HUES64 (cell line): Measurements from ENCODE around the gene MPV17L2.
"Not testable (repeated sequence)": the region's sequence is repeated elsewhere in the genome, so short reads cannot be mapped to it uniquely, and the experiment has no call there.

Experiments
- H3K27ac ChIP-seq: 2 replicates; pipeline ENCODE4 v1.7.0; 2013; ENCODE audit warnings: low read depth, low read length, inconsistent platforms
- H3K27me3 ChIP-seq: 2 replicates; pipeline ENCODE4 v1.6.1; 2013; ENCODE audit warnings: mild to moderate bottlenecking, low read length; ENCODE audit not compliant: insufficient read depth
- H3K36me3 ChIP-seq: 2 replicates; pipeline ENCODE4 v1.6.1; 2013; ENCODE audit warnings: mild to moderate bottlenecking, low read length; ENCODE audit not compliant: insufficient read depth
- H3K4me1 ChIP-seq: 2 replicates; pipeline ENCODE4 v1.6.1; 2013; ENCODE audit warnings: mild to moderate bottlenecking, low read length, moderate library complexity; ENCODE audit not compliant: insufficient read depth
- H3K4me3 ChIP-seq: 2 replicates; pipeline ENCODE4 v1.5.1; 2013; ENCODE audit warnings: mild to moderate bottlenecking, low read length, moderate library complexity
- H3K9ac ChIP-seq: 2 replicates; pipeline ENCODE4 v1.6.1; 2013; ENCODE audit warnings: mild to moderate bottlenecking, low read depth, low read length
- H3K9me3 ChIP-seq: 2 replicates; pipeline ENCODE4 v1.6.1; 2013; ENCODE audit warnings: low read depth, low read length; ENCODE audit not compliant: insufficient read depth
- WGBS: fragments of 150-250, 120-280 bp; methylation state at CpG from one replicate; pipeline ENCODE4 v1.1.7; 2013; ENCODE audit warnings: missing lambda C conversion rate; 5-methylcytosine and 5-hydroxymethylcytosine counted together

MPV17L2 gene

DNA sequence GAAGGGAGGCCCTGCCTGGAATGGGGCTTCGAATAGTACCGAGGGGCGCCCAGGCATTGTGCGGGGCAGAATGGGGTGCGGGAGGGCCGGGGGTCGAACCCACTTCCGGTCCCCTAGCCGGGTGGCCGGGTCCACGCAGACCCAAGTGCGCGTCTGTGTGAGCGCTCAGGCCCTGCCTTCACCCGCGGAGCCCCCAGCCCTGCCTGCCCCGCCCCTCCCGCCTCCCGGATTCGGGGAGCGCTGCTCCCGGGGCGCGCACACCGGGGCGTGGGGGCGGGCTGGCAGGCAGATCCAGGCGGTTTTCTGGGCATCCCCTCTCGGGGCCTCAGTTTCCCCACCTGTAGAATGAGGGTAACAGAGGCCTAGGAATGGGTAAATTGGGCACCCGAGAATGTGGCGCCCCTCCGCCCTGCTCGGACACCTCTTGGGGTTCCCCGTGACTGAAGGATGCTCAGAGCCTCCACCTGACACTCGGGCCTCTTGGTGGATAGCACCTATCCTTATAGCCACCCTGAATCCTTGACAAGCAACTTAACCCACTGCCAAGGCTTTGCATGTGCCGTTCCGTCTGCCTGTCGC is 39.4 kb upstream of the MPV17L2 start:
- Histone ChIP-seq H3K9me3 (no peaks in the 10 kb centered on the region), H3K4me3 (peak overlapping the region; percentile 70), H3K27me3 (no peaks in the 10 kb centered on the region), H3K27ac (peak overlapping the region; percentile 67; the same call in 1 of the 2 replicates), H3K36me3 (peaks cover 8% of the 10 kb centered on the region), H3K9ac (peak overlapping the region; percentile 96), H3K4me1 (peaks cover 9% of the 10 kb centered on the region)
- 3% methylated on average over 38 of the region's 38 CpGs for WGBS

DNA sequence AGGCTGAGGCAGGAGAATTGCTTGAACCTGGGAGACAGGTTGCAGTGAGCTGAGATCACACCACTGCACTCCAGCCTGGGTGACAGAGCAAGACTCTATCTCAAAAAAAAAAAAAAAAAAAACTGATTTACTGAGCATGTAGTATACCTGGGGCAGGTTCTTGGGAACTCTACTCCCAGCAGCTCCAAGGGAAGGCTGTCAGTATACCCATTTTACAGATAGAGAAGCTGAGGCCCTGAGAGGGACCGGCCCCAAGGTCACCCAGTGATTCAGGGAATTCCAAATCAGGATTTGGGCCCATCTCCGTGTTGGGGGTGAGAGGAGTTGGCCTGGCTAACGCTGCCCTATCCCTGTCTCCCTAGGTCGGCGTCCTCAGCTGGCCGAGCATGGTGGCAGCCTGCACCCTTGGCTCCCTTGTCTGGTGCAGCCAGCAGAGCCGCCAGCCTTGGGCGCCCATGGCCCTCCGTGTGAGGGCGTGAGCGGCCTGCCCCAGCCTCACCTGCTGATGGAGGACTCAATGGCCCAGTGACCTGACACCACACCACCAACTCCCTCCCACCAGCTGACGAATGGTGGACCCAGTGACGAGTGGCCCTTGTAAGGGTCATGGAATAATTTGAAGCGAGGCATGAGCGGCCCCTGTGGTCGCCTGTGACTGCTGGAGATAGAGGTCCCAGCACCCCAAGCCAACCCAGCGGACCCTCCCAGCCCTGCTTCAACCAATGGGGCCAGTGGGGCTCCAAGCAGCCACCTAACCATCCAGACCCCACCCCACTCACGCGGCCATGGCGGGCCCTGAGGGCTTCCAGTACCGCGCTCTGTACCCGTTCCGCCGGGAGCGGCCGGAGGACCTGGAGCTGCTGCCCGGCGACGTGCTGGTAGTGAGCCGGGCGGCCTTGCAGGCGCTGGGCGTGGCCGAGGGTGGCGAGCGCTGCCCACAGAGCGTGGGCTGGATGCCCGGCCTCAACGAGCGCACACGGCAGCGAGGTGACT is 37.6 kb upstream of the MPV17L2 start:
- Histone ChIP-seq H3K27me3 (no peaks in the 10 kb centered on the region), H3K4me3 (no peak overlapping the region), H3K36me3 (peaks cover 9% of the 10 kb centered on the region), H3K4me1 (peaks cover 9% of the 10 kb centered on the region), H3K9me3 (no peaks in the 10 kb centered on the region), H3K9ac (no peak overlapping the region), H3K27ac (no peak overlapping the region)
- 95% methylated on average over 43 of the region's 43 CpGs for WGBS

DNA sequence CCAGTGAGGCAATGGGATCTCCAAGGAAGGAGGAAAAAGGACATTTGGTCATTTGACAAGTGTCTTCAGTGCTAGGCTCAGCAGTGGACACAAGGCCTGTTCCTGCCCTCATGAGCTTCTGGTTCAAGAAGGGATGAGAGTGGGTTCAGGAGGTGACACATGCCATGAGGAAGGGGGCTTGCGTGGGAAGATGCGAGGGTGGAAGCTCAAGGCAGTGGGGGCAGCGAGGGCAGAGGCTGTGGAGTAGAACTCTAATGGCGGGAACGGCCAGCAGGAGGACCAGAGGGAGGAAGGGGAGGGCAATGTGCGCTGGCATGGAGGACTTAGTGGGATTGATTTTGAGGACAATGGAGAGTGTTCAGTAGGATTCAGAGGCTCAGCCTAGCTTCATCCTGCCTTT is 36.8 kb upstream of the MPV17L2 start:
- Histone ChIP-seq H3K27me3 (no peaks in the 10 kb centered on the region), H3K4me3 (no peak overlapping the region), H3K4me1 (peaks cover 9% of the 10 kb centered on the region), H3K27ac (no peak overlapping the region), H3K9ac (no peak overlapping the region), H3K36me3 (peaks cover 9% of the 10 kb centered on the region), H3K9me3 (no peaks in the 10 kb centered on the region)
- 90% methylated on average over 6 of the region's 6 CpGs for WGBS

DNA sequence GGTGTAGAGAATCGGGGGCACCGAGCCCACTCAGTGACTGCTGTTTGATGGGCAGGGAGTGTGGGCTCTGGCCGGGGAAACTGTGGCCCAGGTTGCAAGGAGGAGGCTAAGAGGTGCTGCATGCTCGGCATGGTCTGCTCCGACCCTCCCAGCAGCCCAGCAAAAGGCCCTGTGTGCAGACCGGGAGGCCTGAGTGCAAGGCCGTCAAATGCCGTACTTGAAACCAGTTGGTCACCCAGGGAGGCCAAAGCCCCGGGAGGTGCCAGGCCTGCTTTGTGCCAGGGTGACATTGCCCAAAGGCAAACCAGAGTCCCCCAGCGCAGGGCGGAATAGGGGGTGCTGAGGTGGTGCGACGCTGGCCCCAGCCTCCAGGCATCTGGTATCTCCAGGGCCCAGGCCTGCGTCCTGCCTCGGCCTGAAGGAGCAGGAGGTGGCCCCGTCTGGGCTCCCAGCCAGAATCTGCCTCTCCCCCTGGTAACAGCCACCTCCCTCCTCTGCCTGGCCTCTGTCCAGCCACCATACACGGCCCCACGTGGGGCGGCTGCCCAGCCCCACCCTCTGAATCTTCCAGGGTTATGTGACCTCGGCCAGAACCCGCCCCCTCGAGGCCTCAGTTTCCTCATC is 36.1 kb upstream of the MPV17L2 start:
- no peaks in the 10 kb centered on the region for H3K9me3 ChIP-seq
- H3K27ac ChIP-seq, result no peak overlapping the region
- H3K9ac ChIP-seq, result no peak overlapping the region
- H3K36me3 ChIP-seq, result peaks cover 14% of the 10 kb centered on the region
- whole genome bisulfite sequencing, result 91% methylated on average over 22 of the region's 22 CpGs
- H3K27me3 ChIP-seq, result no peaks in the 10 kb centered on the region
- peaks cover 13% of the 10 kb centered on the region for H3K4me1 ChIP-seq
- H3K4me3 ChIP-seq, result no peak overlapping the region

DNA sequence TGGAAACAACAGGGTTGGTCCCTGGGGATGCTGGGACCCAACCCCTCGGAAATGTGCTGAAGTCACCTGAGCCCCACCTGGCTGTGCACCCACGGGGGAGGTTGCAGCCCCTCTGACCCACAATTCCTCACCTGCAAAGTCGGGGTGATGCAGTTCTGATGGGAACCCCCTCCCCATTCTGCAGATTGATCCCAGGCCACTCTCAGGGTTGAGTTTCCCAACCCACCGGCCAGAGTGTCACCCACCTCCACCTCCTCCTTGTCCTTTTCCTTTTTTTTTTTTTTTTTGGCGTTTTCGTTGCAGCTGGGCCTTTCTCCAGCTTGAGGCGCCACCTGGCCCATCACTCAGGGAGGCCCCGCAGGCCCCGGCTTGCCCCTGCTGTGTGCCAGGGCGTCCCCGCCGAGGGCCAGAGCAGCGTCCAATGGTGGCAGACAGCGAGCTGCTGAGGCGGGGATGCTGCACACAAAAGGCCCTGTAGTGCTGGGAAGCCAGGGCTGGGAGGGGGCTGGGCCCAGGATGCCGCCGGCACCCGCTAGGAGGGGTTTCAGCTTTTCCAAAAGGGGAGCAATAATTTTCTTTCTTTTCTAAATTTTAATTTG is 35.5 kb upstream of the MPV17L2 start:
- no peak overlapping the region for H3K27ac ChIP-seq
- no peaks in the 10 kb centered on the region for H3K27me3 ChIP-seq
- 0 out of 2 replicates have a peak overlapping the region, but pooled peaks have one; percentile 35 for H3K9ac ChIP-seq
- no peak overlapping the region for H3K4me3 ChIP-seq
- no peaks in the 10 kb centered on the region for H3K9me3 ChIP-seq
- peaks cover 13% of the 10 kb centered on the region for H3K4me1 ChIP-seq
- peaks cover 19% of the 10 kb centered on the region for H3K36me3 ChIP-seq
- 64% methylated on average over 18 of the region's 18 CpGs for WGBS

DNA sequence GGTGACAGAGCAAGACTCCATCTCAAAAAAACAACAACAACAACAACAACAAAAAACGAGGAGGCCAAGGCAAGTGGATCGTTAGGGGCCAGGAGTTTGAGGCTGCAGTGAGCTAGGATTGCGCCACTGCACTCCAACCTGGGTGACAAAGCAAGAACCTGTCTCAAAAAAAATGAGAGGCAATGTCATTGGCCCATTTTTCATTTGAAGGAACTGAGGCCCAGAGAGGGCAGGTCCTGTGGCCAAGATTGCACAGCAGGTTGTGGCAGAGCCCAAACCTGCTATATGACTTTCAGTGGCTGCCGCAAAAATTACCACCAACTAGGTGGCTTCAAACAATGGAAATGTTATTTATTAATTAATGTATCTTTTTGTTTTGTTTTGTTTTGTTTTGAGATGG is 34.6 kb upstream of the MPV17L2 start:
- Histone ChIP-seq H3K4me1 (peaks cover 13% of the 10 kb centered on the region), H3K27ac (no peak overlapping the region), H3K4me3 (no peak overlapping the region), H3K36me3 (peaks cover 28% of the 10 kb centered on the region), H3K9ac (no peak overlapping the region), H3K9me3 (no peaks in the 10 kb centered on the region), H3K27me3 (no peaks in the 10 kb centered on the region)
- 89% methylated on average over 4 of the region's 4 CpGs for WGBS

DNA sequence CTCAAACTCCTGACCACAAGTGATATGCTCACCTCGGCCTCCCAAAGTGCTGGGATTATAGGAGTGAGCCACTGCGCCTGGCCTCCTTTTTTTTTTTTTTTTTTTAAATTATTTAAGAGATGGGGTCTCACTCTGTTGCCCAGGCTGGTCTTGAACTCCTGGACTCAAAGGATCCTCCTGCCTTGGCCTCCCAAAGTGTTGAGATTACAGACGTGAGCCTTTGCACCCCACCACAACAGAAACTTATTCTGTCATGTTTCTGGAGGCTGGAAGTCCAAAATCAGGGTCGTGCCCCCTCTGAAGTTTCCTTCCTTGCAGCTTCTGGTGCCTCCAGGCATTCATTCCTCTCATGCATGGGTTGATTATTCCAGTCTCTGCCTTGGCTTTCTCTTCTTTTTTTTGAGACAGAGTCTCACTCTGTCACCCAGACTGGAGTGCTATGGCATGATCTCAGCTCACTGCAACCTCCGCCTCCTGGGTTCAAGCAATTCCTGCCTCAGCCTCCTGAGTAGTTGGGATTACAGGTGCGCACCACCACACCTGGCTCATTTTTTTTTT is 33.9 kb upstream of the MPV17L2 start:
- not testable (repeated sequence) for H3K27ac ChIP-seq, H3K4me1 ChIP-seq, H3K4me3 ChIP-seq, H3K9ac ChIP-seq, H3K9me3 ChIP-seq, H3K27me3 ChIP-seq
- 95% methylated on average over 5 of the region's 6 CpGs for WGBS
- H3K36me3 ChIP-seq, result peaks cover 35% of the 10 kb centered on the region

DNA sequence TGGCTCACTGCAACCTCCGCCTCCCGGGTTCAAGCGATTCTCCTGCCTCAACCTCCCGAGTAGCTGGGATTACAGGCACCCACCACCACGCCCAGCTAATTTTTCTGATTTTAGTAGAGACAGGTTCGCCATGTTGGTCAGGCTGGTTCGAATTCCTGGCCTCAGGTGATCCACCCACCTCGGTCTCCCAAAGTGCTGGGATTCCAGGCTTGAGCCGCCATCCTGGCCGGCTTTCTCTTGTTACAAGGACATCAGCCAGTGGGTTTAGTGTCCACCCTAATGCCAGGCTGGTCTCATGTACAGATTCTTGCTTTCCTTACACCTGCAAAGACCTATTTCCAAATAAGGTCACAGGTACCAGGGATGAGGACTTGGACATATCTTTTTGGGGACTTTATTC is 33.2 kb upstream of the MPV17L2 start:
- 95% methylated on average over 10 of the region's 10 CpGs for WGBS
- H3K4me1 ChIP-seq, result peaks cover 7% of the 10 kb centered on the region
- no peak overlapping the region for H3K27ac ChIP-seq
- H3K4me3 ChIP-seq, result no peak overlapping the region
- no peaks in the 10 kb centered on the region for H3K27me3 ChIP-seq
- H3K9me3 ChIP-seq, result no peaks in the 10 kb centered on the region
- H3K9ac ChIP-seq, result no peak overlapping the region
- H3K36me3 ChIP-seq, result peaks cover 39% of the 10 kb centered on the region

DNA sequence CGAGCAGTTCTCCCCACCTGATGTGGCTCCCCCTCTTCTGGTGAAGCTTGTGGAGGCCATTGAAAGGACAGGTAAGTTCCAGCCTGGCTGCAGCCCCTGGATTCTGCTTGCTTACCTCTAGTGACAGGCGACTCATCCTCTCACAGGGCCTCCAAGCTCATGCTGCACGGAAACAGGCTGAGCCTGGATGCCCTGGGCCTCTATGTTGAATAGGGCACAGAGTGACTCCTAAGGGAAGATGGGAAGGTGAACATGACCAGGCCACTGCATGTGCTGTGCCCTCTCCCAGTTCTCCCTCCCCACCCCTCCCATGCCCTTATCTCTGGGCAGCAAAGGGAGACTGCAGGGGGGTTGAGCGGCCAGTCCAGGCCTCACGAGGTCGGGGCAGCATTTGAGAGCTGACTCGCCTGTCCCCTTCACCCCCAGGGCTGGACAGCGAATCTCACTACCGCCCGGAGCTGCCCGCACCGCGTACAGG is 32.5 kb upstream of the MPV17L2 start:
- H3K27me3 ChIP-seq, result no peaks in the 10 kb centered on the region
- H3K36me3 ChIP-seq, result peaks cover 44% of the 10 kb centered on the region
- peaks cover 7% of the 10 kb centered on the region for H3K4me1 ChIP-seq
- H3K4me3 ChIP-seq, result no peak overlapping the region
- H3K27ac ChIP-seq, result no peak overlapping the region
- no peaks in the 10 kb centered on the region for H3K9me3 ChIP-seq
- peak overlapping the region; percentile 56 for H3K9ac ChIP-seq
- 87% methylated on average over 13 of the region's 13 CpGs for WGBS

DNA sequence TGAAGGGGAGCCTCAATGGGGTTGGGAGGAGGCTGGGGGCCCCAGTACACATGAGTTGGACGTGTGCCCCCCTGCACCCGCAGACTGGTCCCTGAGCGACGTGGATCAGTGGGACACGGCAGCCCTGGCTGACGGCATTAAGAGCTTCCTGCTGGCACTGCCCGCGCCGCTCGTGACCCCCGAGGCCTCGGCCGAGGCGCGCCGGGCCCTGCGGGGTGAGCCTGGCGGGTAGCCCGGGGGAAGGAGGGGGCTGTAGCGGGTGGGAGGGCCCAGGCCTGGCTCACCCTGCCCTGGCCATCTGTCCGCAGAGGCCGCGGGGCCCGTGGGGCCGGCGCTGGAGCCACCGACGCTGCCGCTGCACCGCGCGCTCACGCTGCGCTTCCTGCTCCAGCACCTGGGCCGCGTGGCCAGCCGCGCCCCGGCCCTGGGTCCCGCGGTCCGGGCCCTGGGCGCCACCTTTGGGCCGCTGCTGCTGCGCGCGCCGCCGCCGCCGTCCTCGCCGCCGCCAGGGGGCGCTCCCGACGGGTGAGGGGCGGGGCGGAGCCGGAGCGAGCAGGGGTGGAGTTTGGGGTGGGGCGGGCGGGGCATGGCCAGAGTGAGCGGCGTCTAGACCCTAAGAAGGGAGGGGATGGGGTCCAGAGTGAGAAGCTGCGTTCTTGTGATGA is 31.9 kb upstream of the MPV17L2 start:
- Histone ChIP-seq H3K4me1 (peaks cover 7% of the 10 kb centered on the region), H3K4me3 (peak overlapping the region; percentile 34; the same call in 1 of the 2 replicates), H3K9me3 (no peaks in the 10 kb centered on the region), H3K27ac (no peak overlapping the region), H3K27me3 (no peaks in the 10 kb centered on the region), H3K9ac (peak overlapping the region; percentile 56), H3K36me3 (peaks cover 47% of the 10 kb centered on the region)
- whole genome bisulfite sequencing, result 17% methylated on average over 66 of the region's 66 CpGs
